GM21786 (cell line): Measurements from ENCODE around the gene SLC35F4.
A peak's percentile ranks its signal among the peaks of the same experiment; 100 is the strongest.

Source experiments
- ATAC-seq: cut with Tn5 transposase; IDR thresholded peaks from one replicate; pipeline ENCODE4 v1.9.1; 2021; ENCODE audit not compliant: unreplicated experiment

The SLC35F4 gene

DNA sequence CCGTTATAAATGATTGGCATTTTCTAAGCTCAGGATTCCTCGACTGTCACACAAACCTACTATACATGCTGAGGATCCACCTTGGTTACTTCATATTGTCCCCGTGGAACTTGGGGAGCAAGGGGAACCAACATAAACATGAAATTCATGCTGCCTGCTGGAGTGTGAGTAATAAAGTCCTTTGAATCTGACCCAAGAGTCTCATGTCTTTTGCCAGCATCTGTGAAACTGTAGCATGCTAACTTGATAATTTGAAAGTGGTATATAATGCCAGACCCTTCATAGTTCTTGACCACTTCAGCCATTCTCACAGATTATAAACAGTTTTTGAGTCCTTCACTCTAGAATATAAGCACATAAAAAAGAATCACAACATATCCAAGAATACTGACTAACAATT, 17.1 kb downstream of the SLC35F4 start:
- ATAC-seq: no peak

DNA sequence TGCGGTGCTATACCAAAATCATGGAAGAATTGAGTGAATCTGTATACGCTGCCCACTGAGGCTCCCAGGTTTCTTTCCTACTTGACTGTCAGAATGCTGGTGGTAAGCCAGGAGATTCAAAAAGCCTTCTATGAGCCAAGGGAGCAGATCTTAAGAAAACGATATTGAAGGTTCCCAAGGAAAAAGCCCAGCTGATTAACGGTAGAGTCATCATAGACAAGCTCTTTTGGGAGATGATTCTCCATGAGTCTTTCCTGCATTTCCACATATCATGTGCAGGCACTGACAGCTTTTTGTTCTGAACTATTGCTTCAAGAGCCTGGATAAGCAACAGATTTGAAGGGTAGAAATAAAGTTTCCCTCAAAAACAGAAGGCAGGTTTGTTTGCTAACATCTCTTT, 17.5 kb downstream of the SLC35F4 start:
- ATAC-seq: no peak

DNA sequence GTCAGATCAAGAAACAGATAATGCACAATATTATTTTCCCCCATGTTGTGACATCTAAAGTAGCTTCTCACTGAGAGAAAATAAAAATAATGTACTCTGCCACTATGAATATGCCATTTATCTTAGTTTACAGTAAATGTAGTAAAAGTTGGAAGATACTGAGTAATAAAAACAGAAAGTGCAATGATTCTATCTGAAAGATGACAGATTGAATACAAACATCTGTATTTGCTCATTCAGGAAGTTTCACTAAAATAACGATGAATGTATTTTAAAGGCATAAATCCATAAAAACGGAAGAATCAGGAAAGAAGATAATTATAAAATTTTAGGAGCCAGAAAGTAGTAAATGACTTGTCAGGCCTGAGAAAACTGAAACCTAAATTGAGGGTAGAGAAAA, 18.2 kb downstream of the SLC35F4 start:
- no peak for ATAC-seq

DNA sequence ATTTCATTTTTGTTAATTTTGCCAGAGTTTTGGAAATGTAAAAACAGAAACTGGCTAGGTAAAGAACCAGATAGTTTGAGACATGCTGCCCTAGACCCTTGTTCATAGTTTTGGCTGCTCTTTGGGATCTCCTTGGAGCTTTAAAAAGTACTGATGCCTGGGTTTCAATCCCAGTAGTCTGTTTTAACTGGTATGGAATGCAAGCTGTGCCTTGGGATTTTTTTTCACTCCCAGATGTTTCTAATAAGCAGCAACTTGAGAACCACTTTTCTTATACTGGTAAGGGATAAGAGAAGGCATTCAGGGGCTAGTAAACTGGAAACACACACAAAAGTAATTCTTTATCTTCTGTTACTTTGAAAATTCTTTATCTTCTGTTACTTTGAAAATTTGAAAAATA, 18.8 kb downstream of the SLC35F4 start:
- ATAC-seq: no peak

DNA sequence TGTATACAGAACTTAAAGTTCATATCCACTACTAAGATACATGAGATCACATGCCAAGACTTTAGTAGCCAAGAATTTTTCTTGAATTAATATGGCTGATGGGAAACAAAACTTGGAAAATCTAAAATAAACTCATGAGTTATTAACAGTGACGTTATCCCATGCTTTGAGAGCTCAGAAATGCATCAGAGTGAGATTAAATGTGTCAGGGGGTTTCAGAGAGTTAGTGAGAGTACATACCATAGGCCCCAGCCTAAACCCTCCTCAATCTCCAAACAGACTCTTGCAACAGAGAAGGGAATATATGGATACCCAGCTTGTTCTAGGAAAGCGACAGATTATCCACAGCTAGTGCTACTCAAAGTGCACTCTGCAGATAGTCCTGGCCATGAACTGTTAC, 19.3 kb downstream of the SLC35F4 start:
- ATAC-seq: no peak

DNA sequence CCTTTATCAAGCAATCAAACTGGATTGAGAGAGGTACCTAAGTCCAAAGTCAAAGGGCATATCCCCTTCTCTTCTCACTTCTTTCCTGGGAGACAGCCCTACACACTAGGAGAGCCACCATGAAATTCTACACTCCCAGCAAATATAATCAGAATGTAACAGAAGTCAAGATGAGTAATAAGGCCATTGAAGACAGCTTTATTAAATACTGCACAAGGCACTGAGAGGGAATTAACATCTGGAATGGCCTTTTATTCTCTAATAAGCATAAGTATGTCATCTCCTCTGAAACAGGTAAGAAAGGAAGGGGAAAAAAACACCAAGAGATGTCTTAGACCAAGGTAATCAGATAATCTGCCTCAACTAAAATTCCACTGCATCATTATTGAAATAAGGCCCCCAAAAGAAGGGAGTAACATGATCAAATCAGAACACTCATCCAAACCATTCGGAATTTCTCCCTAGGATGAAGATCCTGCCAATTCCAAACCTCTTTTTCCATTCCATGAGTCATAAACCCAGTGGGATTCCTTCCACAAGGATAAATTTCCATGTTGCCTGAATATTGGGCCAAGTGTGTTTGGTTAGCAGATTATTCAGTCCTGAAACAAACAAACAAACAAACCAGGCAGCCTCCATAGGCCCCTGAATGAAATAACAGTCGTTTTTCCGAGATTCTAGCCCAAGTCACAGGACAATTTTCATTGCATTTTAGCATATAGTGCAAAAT, 19.9 kb downstream of the SLC35F4 start:
- no peak for ATAC-seq

DNA sequence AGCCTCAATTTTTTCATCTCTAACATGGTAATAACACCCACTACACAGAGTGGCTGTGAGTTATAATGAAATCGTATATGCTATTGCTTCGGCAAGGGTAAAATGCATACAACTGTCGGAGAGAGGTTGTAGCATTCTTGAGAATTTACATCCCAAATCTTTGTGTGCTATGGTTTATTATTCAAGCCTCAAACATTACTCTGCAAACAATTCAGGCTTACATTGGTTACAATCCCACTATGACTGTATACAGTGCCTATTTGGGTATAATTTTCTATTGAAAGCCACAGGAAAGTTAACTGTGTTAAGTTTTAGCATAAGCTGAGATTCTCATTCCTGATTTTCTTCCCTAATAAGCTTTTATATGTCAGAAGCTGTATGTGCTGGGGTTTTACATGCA, 20.6 kb downstream of the SLC35F4 start:
- ATAC-seq: no peak

DNA sequence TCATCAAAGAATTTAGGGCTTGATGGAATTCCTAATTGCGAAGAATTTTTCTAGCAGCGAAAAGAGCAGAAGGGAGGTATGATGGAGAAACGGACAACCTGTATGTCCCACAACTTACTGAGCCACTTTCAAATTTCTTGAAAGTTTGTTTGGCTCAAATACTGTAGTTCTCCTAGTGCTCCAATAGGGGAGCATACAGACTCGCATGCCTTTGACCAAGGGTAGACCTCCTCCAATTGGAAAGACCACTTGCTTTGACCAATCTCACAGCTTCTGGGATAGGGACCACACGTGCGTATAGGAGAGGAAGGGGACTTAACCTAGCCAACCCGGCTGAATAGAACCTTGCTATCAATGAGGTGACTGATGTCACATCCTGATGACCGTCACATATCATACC, 28.6 kb downstream of the SLC35F4 start:
- no peak for ATAC-seq

DNA sequence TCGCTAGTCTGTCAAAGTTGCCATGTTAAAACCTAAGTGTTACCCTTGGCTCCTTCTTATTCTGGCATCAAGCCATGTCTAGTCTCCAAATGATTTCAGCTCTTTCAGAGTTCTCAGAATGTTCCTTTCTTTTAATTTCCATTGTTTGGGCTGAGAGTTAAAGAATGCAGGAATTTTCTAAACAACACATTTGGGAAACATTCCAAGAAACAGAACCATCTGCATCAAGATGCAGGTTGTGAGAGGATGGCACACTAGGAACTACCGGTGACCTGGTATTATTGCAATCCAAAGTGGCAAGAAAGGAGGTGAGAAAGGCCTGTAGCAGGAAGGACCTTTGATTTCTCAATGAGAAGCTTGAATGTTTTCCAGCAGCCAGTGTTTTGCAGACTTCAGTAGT, 30.1 kb downstream of the SLC35F4 start:
- no peak for ATAC-seq

DNA sequence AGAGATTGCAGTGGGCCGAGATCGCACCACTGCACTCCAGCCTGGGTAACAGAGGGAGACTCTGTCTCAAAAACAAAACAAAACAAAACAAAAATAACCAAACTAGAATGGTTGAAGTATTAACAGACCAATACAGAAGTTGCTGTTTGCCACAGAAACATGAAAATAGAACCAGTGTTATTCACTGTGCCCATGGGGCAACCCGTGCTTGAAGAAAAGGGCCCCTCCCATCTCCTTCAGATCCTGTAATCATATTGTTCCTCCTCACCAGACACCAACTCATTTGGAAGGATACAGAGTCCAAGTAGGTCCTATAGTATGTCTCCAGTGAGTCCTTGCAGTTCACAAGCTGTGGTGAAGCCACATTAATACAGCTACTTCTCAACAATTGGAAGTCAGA, 30.9 kb downstream of the SLC35F4 start:
- no peak for ATAC-seq

DNA sequence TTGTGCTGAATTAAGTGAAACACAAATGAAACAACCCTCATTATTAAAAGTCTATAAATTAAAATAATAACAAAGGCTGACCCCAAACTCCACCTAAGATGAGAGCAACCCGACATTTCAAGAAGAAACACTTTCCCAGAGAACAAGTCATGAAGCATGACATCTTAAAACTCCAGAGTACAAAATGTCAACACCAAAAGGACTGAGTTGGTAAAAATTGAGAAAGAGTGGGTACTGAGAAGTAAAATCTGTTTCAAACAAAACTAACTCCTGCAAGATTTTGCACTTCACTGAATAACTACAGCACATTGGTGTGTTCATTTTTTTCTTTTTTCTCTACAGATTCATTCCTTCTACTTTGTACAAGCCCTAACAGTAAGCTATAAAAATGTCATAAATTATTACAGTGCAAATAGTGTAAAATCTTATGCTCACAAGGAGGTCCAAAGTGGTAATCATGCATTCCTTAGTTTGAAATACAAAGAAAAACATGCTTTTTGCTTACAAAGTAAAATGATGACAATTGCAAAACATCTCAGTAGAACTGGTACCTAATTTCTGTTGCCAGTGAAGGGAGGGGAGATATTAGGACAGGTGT, 31.8 kb downstream of the SLC35F4 start:
- ATAC-seq: no peak

DNA sequence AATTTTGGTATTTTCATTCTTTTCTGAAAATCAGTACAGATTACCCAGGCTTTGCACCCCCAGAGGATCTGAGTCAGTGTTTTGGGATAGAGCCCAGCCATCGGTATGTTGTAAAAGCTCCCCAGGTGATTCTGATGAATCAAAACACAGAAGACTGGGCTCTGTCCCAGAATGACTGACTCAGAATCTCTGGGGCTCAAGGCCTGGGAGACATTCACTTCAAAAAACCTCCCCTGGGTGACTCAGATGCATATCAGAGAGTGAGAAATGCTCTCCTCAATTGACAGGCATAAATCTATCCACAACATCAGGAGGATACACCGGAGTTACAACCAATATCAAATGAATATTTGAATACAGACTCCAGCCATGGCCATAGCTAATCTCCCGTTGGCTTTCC, 32.6 kb downstream of the SLC35F4 start:
- ATAC-seq: no peak

DNA sequence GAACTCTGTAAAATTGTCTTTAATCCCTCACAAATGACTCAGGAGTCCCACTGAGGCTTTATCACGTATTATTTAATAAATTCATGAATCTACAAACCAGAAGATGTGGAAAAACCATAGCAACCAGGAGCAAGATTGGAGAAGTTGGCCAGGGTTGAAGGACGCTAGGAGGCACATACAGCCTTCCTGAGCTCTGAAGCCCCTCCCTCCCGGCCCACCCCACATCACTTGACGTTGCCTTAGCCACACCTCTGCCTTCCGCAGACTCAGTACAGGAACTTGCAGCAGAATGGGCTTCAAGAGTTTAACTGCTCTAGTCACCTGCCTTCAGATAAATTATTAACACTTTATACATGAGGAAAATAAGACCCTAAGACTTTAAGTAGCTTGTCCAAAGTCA, 33.9 kb downstream of the SLC35F4 start:
- peak; percentile 46 for ATAC-seq

DNA sequence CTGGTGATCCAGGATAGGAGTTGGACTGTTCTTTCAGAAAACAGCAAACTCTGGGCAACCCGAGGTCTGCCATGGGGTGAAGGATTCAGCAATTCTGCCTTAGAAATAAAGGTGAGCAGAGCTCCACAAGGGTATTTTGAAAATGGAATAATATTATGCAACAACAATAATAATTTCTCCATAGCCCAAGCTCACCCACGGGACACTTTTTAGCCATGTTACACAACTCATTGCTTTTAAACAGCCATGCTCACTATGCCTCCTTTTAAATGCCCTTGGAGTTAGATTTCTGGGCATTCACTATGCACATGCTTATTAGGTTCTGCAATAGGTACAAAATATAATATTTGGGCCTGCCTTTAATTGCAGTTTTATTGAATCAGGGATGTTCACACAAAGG, 37.2 kb downstream of the SLC35F4 start:
- ATAC-seq: no peak

DNA sequence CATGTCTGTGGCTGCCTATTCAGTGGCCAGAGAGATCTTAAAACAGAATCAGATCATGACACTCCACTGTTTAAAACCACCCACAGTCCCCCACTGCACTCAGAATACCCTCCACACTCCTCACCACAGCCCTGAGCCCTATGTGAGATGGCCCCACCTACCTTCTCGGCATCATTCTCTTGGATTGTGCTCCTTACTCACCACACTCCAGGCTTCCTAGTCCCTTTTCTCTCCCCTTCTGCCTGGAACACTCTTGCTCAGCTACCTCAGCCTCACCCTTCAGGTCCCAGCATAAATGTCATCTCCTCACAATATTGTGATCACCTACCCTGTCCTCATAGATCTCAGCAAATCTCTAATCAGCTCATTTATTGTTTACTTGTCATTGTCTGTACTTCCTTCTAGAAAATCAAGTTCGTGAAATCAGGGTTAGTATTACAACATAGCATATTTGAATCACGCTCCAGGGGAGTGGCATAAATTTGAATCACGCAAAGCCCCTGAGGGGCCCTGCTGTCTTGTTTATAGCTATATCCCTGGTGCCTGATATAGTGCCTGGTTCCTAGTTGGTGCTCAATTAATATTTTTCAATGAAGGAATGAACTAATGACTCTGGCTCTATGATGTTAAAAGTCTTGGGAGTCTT, 42.8 kb downstream of the SLC35F4 start:
- no peak for ATAC-seq

DNA sequence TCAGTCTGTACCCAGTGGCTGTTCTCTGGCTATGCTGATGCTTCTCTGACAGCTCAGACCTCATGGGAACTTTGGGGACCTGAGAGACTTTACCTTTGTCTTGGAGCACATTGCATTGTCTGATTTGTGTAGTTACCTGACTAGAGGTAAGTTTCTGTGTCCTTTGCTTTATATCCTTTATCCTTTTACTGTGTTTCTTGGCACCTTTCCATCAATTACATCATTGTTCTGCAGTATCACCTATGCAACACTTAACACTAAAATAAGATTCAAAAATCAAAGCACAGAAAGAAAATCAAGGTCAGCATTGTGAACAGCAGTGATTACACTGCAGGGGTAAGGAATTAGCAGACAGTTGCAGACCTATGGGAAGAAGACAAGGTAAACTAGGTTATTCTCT, 43.8 kb downstream of the SLC35F4 start:
- no peak for ATAC-seq

DNA sequence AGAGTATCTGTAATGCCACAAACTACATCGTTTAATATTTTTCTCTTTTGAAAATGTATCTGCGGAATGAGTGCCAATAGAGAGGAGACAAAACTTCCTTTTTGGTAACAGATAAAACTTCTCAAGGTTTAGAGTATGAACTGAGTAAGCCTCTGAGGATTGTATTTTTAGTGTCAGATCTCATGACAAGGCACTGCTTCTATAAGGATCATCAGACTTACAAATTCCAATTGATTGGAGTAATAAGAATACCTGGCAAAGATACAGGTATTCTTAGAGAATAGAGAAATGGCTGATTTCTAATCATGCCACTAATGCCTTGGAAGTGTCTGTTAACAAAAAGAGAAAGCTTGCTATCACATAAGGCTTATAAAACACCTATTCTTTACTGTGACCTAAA, 45.3 kb downstream of the SLC35F4 start:
- ATAC-seq: no peak

DNA sequence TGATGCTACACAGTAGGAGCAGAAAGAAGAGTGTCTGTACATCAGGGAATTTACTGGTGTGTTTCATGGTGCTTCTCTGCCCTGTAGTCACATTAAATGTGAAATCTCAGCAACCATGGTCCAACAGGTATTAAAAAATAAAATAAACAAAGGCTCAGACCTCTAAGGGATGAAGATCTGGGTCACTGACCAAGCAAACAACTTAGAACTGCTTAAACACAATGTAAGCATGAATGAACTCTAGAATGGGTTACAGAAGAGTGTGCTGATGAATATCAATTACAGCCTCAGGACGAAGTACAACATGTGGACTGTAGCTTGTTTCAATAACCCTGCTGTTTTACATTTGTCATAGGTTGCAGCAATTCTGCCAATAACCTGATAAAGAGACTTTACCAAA, 47.4 kb downstream of the SLC35F4 start:
- no peak for ATAC-seq

DNA sequence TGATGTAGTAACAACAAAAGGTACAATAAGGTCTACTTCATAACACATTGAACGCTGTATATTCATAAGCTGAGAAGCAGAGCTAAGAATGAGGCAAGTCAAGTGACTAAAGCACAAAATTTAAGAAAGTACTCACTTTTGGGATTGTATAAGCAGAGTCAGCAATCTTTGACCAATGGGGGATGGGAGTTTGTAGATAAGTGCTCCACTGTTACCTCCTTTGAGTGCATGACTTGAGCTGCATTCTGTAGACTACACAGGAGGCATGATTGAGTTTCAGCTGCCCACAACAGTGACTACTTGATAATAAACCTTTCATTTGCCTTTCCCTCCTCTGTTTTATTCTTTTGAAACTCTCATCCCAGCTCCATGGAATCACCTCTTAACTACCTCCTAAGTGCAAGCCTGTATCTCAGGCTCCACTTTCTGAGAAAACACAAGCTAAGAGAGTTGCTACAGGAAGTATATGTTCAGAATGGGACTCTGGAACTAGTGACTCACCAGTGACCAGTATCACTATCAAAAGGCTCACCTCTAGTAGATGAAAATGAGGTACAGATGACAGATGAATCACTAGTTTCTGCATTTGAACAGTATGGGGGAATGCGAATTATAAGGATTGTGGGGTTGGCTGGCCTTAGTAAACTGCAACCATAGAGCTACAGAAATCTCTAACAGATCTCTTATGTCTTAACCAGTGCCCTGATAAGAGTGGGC, 49.2 kb downstream of the SLC35F4 start:
- peak; percentile 93 for ATAC-seq

DNA sequence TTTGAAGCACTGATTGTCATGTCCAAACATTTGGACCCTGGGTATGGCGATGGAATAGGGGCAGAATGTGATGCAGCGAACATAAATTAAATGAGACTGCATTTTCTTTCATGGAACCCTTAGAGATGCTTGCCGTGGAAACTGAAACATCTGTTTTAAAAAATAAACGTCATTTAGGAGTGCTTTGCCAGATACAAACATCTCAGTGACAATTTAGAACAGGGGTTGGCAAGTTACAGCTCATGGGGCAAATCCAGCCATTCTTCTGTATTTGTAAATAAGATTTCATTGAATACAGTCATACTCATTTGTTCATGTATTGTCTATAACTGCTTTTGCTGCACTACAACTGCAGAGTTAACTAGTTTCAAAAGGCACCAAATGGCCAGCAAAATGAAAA, 51.2 kb downstream of the SLC35F4 start:
- no peak for ATAC-seq

DNA sequence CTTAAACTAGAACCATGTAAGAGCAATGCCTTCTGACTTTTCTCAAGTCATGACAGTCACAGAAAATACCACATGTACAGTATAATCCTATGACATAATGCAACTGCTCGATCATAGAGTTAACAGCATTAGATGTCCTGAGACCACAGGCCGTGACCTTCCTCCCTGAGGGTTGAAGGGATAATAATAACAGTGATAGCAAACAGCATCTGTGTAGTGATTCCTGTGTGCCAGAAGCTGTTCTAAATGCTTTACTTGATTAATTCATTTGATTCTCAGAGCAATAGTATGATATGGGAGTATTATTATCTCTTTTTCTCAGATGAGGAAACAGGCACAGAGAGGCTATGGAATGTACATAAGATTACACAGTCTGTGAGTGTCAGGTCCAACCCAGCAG, 53.2 kb downstream of the SLC35F4 start:
- no peak for ATAC-seq

DNA sequence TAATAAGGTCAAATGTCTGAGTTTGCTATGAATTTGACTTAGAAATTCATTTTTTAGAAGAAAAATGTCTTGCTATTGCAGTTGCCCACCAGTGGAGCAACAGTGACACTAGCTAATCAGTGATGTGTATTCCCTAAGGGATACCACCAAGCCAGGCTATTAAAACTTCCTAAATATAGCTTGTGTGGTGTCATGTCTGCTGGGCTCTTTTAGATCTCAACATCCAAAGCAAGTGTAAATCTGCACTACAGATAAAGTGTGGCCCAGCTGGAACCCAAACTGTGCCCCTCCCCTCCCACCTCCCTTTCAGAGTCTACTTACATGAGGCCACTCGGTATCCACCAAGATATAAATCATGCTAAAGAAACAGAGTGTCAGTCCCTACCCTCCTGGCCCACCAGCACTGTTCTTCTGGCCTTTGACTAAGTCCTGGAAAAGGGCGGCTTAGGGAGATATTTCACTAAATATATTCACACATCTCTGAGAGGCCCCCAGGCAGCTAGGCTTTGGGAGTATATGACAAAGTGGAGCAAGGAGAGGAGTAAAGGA, 53.8 kb downstream of the SLC35F4 start:
- no peak for ATAC-seq
